ENCODE results near the gene LRRIQ1.

LRRIQ1 gene

DNA sequence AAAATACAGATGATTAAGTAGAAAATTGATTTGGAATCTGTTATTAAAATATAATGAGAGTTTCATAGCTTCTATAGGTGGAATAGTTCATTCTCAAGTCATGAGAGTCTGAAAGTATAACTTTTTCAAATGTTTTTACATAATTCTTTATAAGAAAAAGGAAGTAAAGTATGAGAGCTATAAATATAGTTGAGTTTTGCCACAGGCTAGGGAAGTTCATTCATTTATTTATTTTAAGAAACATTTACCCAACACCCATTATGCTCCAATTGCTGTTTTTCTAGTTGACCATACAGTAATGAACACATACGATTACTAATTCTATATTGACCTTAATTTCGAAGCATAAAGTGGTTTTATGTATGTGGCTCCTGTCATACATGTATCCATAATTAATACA, 24.8 kb downstream of the LRRIQ1 start:
- DNase-seq (ENCODE audit: low spot score) = no peak

DNA sequence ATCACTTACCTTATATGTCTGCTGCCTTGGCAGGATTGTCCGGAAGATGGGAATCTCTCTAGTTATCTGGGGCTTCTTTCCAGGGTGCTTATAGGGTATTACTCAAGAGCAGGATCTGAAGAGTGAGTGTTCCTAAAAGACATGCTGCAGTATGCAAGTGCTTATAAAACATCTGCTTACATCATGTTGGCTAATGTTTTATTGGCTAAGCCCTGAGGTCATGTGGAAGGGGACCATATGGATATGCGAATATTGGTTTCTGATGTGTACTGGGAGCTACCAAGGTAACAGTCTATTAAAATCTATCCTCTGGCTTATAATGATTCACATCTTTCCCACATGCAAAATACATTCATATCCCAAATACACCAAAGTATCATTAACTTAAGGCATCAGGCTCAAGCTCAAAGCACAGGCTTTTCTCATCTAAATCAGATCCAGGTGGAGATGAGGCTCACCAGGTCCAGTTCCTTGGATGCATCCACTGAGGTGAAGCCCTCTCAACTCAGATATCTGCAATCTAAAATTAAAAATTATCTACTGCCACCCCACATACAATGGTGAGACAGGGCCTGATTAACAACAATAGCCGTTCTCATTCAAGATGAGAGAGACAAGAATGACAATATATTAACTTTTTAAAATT, 29.8 kb downstream of the LRRIQ1 start:
- no peak for DNase-seq (ENCODE audit: low spot score)

GRCh38 chr12:85072826-85073225, 36.7 kb downstream of the LRRIQ1 start:
- DNase-seq (ENCODE audit: low spot score) = no peak

GRCh38 chr12:85076688-85077430, 40.7 kb downstream of the LRRIQ1 start:
- DNase-seq (ENCODE audit: low spot score) = no peak

DNA sequence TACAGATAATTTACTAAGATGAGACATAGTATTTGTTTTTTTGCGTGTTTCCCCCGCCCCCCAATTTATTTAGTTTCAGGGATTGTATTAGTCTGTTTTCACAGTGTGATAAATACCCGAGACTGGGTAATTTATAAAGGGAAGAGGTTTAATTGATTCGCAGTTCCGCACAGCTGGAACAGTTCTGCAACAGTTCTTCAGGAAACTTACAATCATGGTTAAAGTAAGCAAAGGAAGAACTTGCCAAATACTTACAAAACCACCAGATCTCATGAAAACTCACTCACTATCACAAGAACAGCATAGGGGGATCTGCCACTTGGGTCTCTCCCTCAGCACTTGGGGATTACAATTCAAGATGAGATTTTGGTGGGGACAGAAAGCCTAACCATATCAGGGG, 48.9 kb downstream of the LRRIQ1 start:
- no peak for DNase-seq (ENCODE audit: low spot score)

GRCh38 chr12:85089792-85090191, 53.6 kb downstream of the LRRIQ1 start:
- DNase-seq (ENCODE audit: low spot score) = no peak

GRCh38 chr12:85092814-85093370, 56.7 kb downstream of the LRRIQ1 start:
- DNase-seq (ENCODE audit: low spot score) = no peak

- DNase-seq (ENCODE audit: low spot score) = no peak
Measured at GRCh38 chr12:85095501-85095900, 59.4 kb downstream of the LRRIQ1 start.

DNA sequence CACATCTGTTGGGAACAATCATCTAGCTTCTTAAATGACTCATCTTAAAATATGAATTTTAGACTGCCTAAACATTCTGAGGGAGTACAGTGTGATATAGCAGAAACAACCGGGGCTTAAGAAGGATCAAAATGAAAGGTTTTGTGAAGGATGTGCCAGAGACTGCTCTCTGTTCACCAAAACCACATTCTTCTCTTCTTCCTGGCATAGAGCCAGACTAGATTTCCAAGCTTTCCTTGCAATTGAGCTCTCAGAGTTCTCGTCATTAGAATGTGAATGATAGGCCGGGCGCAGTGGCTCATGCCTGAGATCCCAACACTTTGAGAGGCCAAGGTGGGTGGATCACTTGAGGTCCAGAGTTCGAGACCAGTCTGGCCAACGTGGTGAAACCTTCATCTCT, 94.5 kb downstream of the LRRIQ1 start:
- no peak for DNase-seq (ENCODE audit: low spot score)

DNA sequence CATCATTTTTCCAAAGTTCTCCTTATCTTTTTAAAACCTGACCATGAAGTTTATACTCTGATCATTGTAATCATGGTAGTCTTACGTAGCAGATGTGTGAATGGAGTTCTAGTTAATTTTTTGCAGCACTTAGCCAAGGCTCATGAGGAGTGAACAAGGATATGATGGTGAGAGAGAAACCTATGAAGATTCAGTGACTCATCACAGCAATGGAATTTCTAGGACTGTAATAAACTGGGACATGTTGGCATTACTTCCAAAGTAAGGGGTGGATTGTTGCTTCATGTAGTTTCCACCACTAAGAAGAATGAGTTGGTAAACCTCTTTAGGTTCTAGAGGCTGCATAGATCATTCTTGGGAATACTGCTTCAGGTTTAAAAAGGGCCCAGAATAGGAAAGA, 102.7 kb downstream of the LRRIQ1 start:
- DNase-seq (ENCODE audit: low spot score) = no peak

DNA sequence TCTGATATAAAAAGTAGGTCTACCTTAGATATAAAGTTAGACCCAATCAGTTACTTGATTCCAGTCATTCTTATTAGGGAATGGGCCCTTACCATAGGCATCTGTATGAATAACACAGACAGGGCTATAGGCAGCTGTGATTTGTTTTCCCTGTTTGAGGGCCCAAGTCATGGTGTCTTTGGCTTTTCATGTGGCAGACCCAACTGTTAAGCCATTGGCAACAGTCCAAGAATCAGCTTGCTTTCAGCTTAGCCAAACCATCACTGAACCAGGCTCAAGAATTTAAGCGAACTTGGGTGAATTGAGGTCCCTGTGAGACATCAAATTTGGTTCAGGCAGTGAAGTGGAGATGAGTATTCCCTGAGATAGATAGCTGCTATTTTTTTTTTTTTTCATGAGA, 111.2 kb downstream of the LRRIQ1 start:
- no peak for DNase-seq (ENCODE audit: low spot score)

GRCh38 chr12:85152311-85152729, 116.2 kb downstream of the LRRIQ1 start:
- no peak for DNase-seq (ENCODE audit: low spot score)

DNA sequence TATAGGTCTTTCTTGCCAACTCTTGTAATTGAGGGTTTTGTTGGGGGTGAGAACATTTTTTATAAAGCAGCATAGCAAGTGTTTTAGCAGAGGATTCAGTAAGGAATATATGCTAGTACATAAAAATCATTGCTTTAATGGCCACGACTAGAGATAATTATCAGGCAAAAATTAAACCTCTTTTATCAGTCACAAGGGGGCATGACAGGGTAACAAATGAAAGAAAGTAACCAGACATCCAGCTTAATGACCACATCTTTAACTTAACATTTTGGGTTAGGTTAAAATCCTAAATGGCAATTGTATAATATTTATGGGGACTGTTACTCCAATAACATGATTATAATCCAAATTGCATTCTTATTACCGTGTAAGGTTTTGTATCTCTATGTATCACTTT, 119.6 kb downstream of the LRRIQ1 start:
- no peak for DNase-seq (ENCODE audit: low spot score)

GRCh38 chr12:85156569-85156968, 120.4 kb downstream of the LRRIQ1 start:
- DNase-seq (ENCODE audit: low spot score) = no peak

- DNase-seq (ENCODE audit: low spot score) = no peak
Measured at GRCh38 chr12:85157035-85157603, 121.0 kb downstream of the LRRIQ1 start.

DNA sequence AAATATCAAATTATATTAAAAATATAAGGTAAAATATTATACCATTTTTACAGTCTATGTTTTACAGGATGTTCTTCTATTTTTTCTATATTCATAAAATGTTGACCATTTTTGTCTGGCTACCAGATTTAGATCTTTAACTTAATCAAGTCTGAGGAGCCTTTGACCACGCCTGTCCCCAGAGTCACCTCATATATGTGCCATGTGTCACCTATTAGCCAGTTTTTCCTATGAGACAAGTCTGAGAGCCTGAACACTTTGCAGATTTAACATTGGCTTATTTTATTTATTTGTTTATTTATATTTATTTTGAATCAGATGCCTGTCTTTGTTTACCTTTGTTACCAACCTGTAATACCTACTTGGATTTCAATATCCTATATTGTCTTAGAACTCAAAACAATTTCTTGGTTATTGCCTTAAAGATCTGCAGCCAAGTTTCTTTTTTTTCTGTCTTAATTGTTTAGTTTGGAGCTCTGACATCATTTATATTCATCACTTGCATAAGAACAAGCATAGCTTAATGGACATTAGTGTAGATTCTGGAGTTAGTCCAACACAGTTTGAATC, 127.7 kb downstream of the LRRIQ1 start:
- DNase-seq (ENCODE audit: low spot score) = no peak

- DNase-seq (ENCODE audit: low spot score) = no peak
Measured at GRCh38 chr12:85179680-85180270, 143.6 kb downstream of the LRRIQ1 start.

DNA sequence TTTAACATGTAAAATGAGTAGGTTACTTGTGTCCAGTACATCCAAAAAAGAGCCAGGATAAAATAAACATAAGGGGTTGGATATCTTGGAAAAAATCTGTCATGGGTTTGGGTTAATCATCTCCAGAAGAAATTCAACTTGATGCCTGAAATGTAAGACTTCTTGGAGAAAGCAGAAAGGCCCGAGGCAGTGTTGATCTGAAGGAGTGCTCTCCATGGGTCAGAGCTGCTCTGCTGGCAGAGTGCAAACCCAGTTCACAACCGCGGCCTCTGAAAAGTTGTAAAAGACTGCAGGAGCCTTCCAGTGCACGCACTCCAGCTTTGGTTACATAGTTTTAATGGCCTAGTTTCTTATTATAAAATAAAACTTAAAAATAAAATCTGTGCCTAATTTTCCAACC, 146.5 kb downstream of the LRRIQ1 start:
- peak; percentile 53 for DNase-seq (ENCODE audit: low spot score)

DNA sequence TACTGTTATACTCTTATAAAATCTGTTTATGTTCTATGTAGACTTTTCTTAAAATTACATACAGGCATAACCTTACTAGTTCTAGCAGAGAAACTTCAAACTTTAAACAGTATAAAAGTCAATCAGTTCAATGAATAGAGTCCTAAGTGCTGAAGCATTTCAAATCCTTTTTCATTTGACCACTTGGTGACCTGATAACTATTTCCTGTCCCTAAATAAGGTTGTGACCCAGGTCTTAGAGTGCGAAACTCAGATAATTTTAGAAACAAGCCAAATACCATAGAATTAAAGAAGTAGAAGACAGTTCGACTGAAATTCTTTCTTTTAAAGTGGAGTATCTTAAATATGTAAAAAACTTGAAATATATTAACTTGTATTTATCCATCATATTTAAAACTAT, 147.7 kb downstream of the LRRIQ1 start:
- DNase-seq (ENCODE audit: low spot score) = no peak

- no peak for DNase-seq (ENCODE audit: low spot score)
Measured at GRCh38 chr12:85186236-85186635, 150.1 kb downstream of the LRRIQ1 start.

DNA sequence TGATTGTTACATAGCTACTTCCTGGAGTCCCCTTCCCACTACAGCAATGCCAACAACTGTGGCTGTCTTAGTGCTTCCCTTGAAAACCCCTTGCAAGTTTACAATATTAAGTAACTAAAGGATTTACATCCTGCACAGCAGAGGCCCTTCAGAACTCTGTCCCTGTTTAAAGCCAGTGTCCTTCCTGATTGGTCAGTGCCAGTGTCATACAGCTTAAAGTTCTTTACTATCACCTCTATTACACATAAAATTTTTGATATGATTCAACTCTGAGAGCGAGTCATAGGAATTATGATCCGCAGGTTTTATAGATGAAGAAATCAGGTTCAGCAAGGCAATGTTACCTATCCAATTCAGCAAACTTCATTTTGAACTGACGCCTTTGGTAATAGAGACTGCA, 152.5 kb downstream of the LRRIQ1 start:
- no peak for DNase-seq (ENCODE audit: low spot score)

DNA sequence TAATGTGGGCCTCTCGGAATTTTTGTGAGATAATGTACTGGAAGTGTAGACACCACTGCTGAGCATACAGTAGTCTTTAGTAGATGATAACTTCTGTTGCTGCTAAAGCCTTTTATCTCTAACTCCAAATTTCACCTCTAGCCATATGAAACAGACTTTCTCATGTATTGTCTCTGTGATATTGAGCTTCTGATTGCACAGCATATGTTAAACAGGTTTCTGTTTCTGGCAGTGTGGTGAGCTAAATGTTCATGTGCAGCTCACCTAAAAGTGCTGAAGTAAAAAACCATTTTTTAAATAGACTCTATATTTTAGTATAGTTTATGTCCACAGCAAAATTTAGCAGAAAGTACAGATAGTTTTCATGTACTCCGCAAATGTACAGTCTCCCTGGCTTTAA, 154.6 kb downstream of the LRRIQ1 start:
- DNase-seq (ENCODE audit: low spot score) = no peak
